WTC11 (cell line): ENCODE measurements around the gene RTN4. TPM values are rescaled to one million over a fixed set of nuclear protein-coding genes. Genes with fewer than 3 reads are reported as not detected.

Experiments
- ATAC-seq: fragments of 200-7000 bp; cut with Tn5 transposase; 2 replicates; pipeline ENCODE4 v1.10.0; 2021; ENCODE audit warnings: mild to moderate bottlenecking, moderate library complexity
- CTCF ChIA-PET: fragments of 300-600 bp; sonication (Branson Sonifier 250); formaldehyde crosslinking; loops from one replicate; lab custom pipeline; 2021; ENCODE audit warnings: antibody characterized with exemption; lab: Charles Lee
- POLR2A ChIA-PET: fragments of 350-600 bp; sonication (Branson Sonifier 250); formaldehyde crosslinking; loops from one replicate; lab custom pipeline; 2021; ENCODE audit warnings: antibody characterized with exemption; lab: Charles Lee
- DNase-seq: peaks from one replicate; pipeline ENCODE4 v3.0.0; 2021; ENCODE audit warnings: low spot score
- H3K27ac Mint-ChIP-seq: 2 replicates; pipeline ENCODE4 v1.8.0; 2021; ENCODE audit warnings: mixed read lengths
- H3K27me3 Mint-ChIP-seq: 2 replicates; pipeline ENCODE4 v1.8.0; 2021; ENCODE audit warnings: low read depth, mild to moderate bottlenecking, moderate library complexity, mixed read lengths
- H3K36me3 Mint-ChIP-seq: 2 replicates; pipeline ENCODE4 v1.8.0; 2021; ENCODE audit warnings: mixed read lengths
- H3K4me1 Mint-ChIP-seq: 2 replicates; pipeline ENCODE4 v1.8.0; 2022; ENCODE audit warnings: mixed read lengths
- H3K4me3 Mint-ChIP-seq: 2 replicates; pipeline ENCODE4 v1.8.0; 2021; ENCODE audit warnings: mild to moderate bottlenecking, moderate library complexity, mixed read lengths
- H3K9me3 Mint-ChIP-seq: 2 replicates; pipeline ENCODE4 v1.8.0; 2021; ENCODE audit warnings: mixed read lengths
- AR ChIP-seq: fragments of 250-450 bp; sonication (Bioruptor Pico); IDR thresholded peaks from 2 replicates; pipeline ENCODE4 v1.9.0; 2021; ENCODE audit warnings: mild to moderate bottlenecking
- ATF2 ChIP-seq: sonication (generic); formaldehyde crosslinking; IDR thresholded peaks from 2 replicates; pipeline ENCODE4 v1.8.1; 2022; ENCODE audit warnings: low read depth, missing genetic modification reagents, borderline replicate concordance
- ATF6 ChIP-seq: sonication (generic); formaldehyde crosslinking; IDR thresholded peaks from 2 replicates; pipeline ENCODE4 v1.8.1; 2023; ENCODE audit warnings: mild to moderate bottlenecking, missing genetic modification reagents
- ERG ChIP-seq: fragments of 250-450 bp; sonication (Bioruptor Pico); IDR thresholded peaks from 2 replicates; pipeline ENCODE4 v1.8.0; 2021; ENCODE audit warnings: mild to moderate bottlenecking
- ESRRA ChIP-seq: sonication (generic); formaldehyde crosslinking; IDR thresholded peaks from 2 replicates; pipeline ENCODE4 v1.8.1; 2022; ENCODE audit warnings: mild to moderate bottlenecking, missing genetic modification reagents, borderline replicate concordance
- HMGA2 ChIP-seq: fragments of 250-450 bp; sonication (Bioruptor Pico); IDR thresholded peaks from 2 replicates; pipeline ENCODE4 v1.4.0; 2021; ENCODE audit warnings: mild to moderate bottlenecking, moderate library complexity
- MYBL2 ChIP-seq: sonication (generic); formaldehyde crosslinking; IDR thresholded peaks from 2 replicates; pipeline ENCODE4 v1.8.1; 2023; ENCODE audit warnings: mild to moderate bottlenecking, moderate library complexity, missing genetic modification reagents
- NFE2L1 ChIP-seq: sonication (generic); formaldehyde crosslinking; IDR thresholded peaks from 2 replicates; pipeline ENCODE4 v1.8.1; 2023; ENCODE audit warnings: missing genetic modification reagents
- PRDM15 ChIP-seq: sonication (generic); formaldehyde crosslinking; IDR thresholded peaks from 2 replicates; pipeline ENCODE4 v1.8.0; 2022; ENCODE audit warnings: missing genetic modification reagents
- PRRX2 ChIP-seq: fragments of 250-450 bp; sonication (Bioruptor Pico); IDR thresholded peaks from 2 replicates; pipeline ENCODE4 v1.8.0; 2021; ENCODE audit warnings: mild to moderate bottlenecking
- SMAD4 ChIP-seq: sonication (generic); formaldehyde crosslinking; IDR thresholded peaks from 2 replicates; pipeline ENCODE4 v1.8.0; 2022; ENCODE audit warnings: mild to moderate bottlenecking, missing genetic modification reagents
- SOX15 ChIP-seq: fragments of 250-450 bp; sonication (Bioruptor Pico); IDR thresholded peaks from 2 replicates; pipeline ENCODE4 v1.9.0; 2021; ENCODE audit warnings: mild to moderate bottlenecking
- TP53 ChIP-seq: sonication (generic); formaldehyde crosslinking; IDR thresholded peaks from 2 replicates; pipeline ENCODE4 v1.8.1; 2023; ENCODE audit warnings: mild to moderate bottlenecking, missing genetic modification reagents
- ZNF416 ChIP-seq: fragments of 250-450 bp; sonication (Bioruptor Pico); IDR thresholded peaks from 2 replicates; pipeline ENCODE4 v1.9.0; 2021; ENCODE audit warnings: mild to moderate bottlenecking, inconsistent platforms
- ZNF423 ChIP-seq: fragments of 250-450 bp; sonication (Bioruptor Pico); IDR thresholded peaks from 2 replicates; pipeline ENCODE4 v2.1.2; 2022; ENCODE audit warnings: mild to moderate bottlenecking, moderate library complexity
- ZNF671 ChIP-seq: fragments of 250-450 bp; sonication (Bioruptor Pico); IDR thresholded peaks from 2 replicates; pipeline ENCODE4 v1.8.0; 2021; ENCODE audit warnings: mild to moderate bottlenecking
- total RNA-seq: library from RNA; stranded (reverse); gene quantifications from 3 replicates; pipeline ENCODE4 v1.2.3, GENCODE V29; 2021

Gene RTN4
- total RNA-seq, 1 experiment from 2014 or later: 202 TPM

GRCh38 chr2:55025627-55026026, 24.6 kb downstream of the RTN4 start (continued):
- TF ChIP-seq ATF6 (CRISPR knock-in tag) (no peak), ZNF671 (CRISPR knock-in tag) (no peak), ERG (no peak)
- TF ChIP-seq, all 79 proteins: peak for 0

GRCh38 chr2:55025082-55025481, 25.2 kb downstream of the RTN4 start:
- CTCF ChIA-PET: interaction anchor here (0.6 to 1.5 kb wide), 3 partner anchors 23 to 206 kb away, joined by 3 to 7 read pairs (median 4); no protein-coding TSS in a partner anchor
- peaks cover 15% of the 10 kb centered on the region for H3K4me1 Mint-ChIP-seq
- ATAC-seq (no peak), DNase-seq (no peak)
- H3K27me3 Mint-ChIP-seq: no peaks in the 10 kb centered on the region
- H3K9me3 Mint-ChIP-seq: no peaks in the 10 kb centered on the region
- H3K4me3 Mint-ChIP-seq: no peak overlapping the region
- no peak overlapping the region for H3K27ac Mint-ChIP-seq
- H3K36me3 Mint-ChIP-seq: no peaks in the 10 kb centered on the region
- TF ChIP-seq TP53 (CRISPR knock-in tag) (no peak), MYBL2 (CRISPR knock-in tag) (no peak), PRRX2 (CRISPR knock-in tag) (no peak), PRDM15 (CRISPR knock-in tag) (no peak), SOX15 (no peak), SMAD4 (CRISPR knock-in tag) (no peak), ZNF416 (CRISPR knock-in tag) (no peak), AR (no peak), NFE2L1 (CRISPR knock-in tag) (no peak)
- POLR2A ChIA-PET: interaction anchor here (1.6 to 2.2 kb wide), 2 partner anchors 25 to 49 kb away, joined by 3 to 10 read pairs; partner anchors contain the start of gene RTN4

- Mint-ChIP-seq H3K4me1 (peaks cover 41% of the 10 kb centered on the region), H3K4me3 (no peak overlapping the region), H3K36me3 (no peaks in the 10 kb centered on the region), H3K9me3 (no peaks in the 10 kb centered on the region), H3K27me3 (no peaks in the 10 kb centered on the region), H3K27ac (no peak overlapping the region)
- ATAC-seq (peak; percentile 15; the same call in 1 of the 2 replicates), DNase-seq (no peak)
- ChIA-PET POLR2A (interaction anchor here (1.6 kb wide), 1 partner anchor 28 kb away, joined by 6 read pairs; the partner anchor contains the start of gene RTN4), CTCF (no interaction called here)
- TF ChIP-seq MYBL2 (CRISPR knock-in tag) (no peak), SOX15 (no peak), HMGA2 (CRISPR knock-in tag) (no peak), ATF2 (CRISPR knock-in tag) (no peak), PRDM15 (CRISPR knock-in tag) (no peak), ZNF423 (CRISPR knock-in tag) (no peak), ESRRA (no peak), ATF6 (CRISPR knock-in tag) (no peak)
Measured at GRCh38 chr2:55022476-55022875, 27.8 kb downstream of the RTN4 start.
